GM12878 (cell line): ENCODE measurements around the gene SOX12. TPM values are rescaled to one million over a fixed set of nuclear protein-coding genes. Genes with fewer than 3 reads are reported as not detected.
A peak's percentile ranks its signal among the peaks of the same experiment; 100 is the strongest.

Experiments used
- BCL3 ChIP-seq: IDR thresholded peaks from 2 replicates; pipeline ENCODE4 v1.6.1; 2011; ENCODE audit warnings: borderline replicate concordance, low read depth, mild to moderate bottlenecking, moderate library complexity, low read length; ENCODE audit not compliant: insufficient read depth, poor library complexity, severe bottlenecking
- DPF2 ChIP-seq: fragments of 450-650 bp; IDR thresholded peaks from 2 replicates; pipeline ENCODE4 v1.6.1; 2017; ENCODE audit warnings: mild to moderate bottlenecking
- EED ChIP-seq: sonication (generic); IDR thresholded peaks from 2 replicates; pipeline ENCODE4 v1.6.1; 2016; ENCODE audit warnings: antibody characterized with exemption, low read depth
- ESRRA ChIP-seq: IDR thresholded peaks from 2 replicates; pipeline ENCODE4 v1.6.1; 2012; ENCODE audit warnings: mild to moderate bottlenecking, low read length, improper control_type of control experiment
- GABPA ChIP-seq: IDR thresholded peaks from 2 replicates; pipeline ENCODE4 v1.6.1; 2014; ENCODE audit warnings: antibody characterized with exemption, low read depth, mild to moderate bottlenecking, inconsistent platforms
- GATAD2B ChIP-seq: fragments of 450-650 bp; conservative IDR thresholded peaks from 2 replicates; pipeline ENCODE4 v1.6.1; 2017; ENCODE audit warnings: low read depth, mild to moderate bottlenecking, moderate library complexity
- HDAC6 ChIP-seq: fragments of 200-600 bp; sonication (generic); IDR thresholded peaks from one replicate; pipeline ENCODE4 v1.8.0; 2017; ENCODE audit warnings: antibody characterized with exemption; ENCODE audit not compliant: unreplicated experiment
- HSF1 ChIP-seq: fragments of 150-350 bp; IDR thresholded peaks from 2 replicates; pipeline ENCODE4 v1.6.1; 2014; ENCODE audit warnings: mild to moderate bottlenecking, low read depth, low read length
- IKZF2 ChIP-seq, 2 experiments: fragments of 450-650 bp; IDR thresholded peaks; 2 replicates each; pipeline ENCODE4 v1.6.1; 2017; ENCODE audit warnings: mild to moderate bottlenecking in 2 of 2, moderate library complexity in 2 of 2
- KLF5 ChIP-seq: fragments of 450-650 bp; IDR thresholded peaks from 2 replicates; pipeline ENCODE4 v1.6.1; 2014; ENCODE audit warnings: mild to moderate bottlenecking; ENCODE audit not compliant: partially characterized antibody
- LARP7 ChIP-seq: fragments of 450-650 bp; IDR thresholded peaks from 2 replicates; pipeline ENCODE4 v1.6.1; 2017; ENCODE audit warnings: mild to moderate bottlenecking
- MYC ChIP-seq: IDR thresholded peaks from 2 replicates; pipeline ENCODE4 v1.6.1; 2011; ENCODE audit warnings: mild to moderate bottlenecking, low read length, moderate library complexity, inconsistent platforms; ENCODE audit not compliant: insufficient read depth, insufficient replicate concordance, insufficient read length, severe bottlenecking
- NFXL1 ChIP-seq: fragments of 450-650 bp; IDR thresholded peaks from 2 replicates; pipeline ENCODE4 v1.6.1; 2017; ENCODE audit warnings: antibody characterized with exemption, mild to moderate bottlenecking, borderline replicate concordance
- NR2F1 ChIP-seq: fragments of 450-650 bp; conservative IDR thresholded peaks from 2 replicates; pipeline ENCODE4 v1.6.1; 2017; ENCODE audit warnings: mild to moderate bottlenecking
- POLR2AphosphoS5 ChIP-seq: IDR thresholded peaks from 2 replicates; pipeline ENCODE4 v1.6.1; 2011; ENCODE audit warnings: mild to moderate bottlenecking, low read length, inconsistent platforms
- RAD51 ChIP-seq: fragments of 450-650 bp; IDR thresholded peaks from 2 replicates; pipeline ENCODE4 v1.6.1; 2016; ENCODE audit warnings: moderate library complexity, mild to moderate bottlenecking, inconsistent platforms
- RFX5 ChIP-seq: IDR thresholded peaks from 2 replicates; pipeline ENCODE4 v1.6.1; 2011; ENCODE audit warnings: low read depth, low read length, improper control_type of control experiment
- RUNX3 ChIP-seq: IDR thresholded peaks from 2 replicates; pipeline ENCODE4 v1.6.1; 2012; ENCODE audit warnings: low read length, inconsistent platforms
- SIN3A ChIP-seq: IDR thresholded peaks from 2 replicates; pipeline ENCODE4 v1.6.1; 2012; ENCODE audit warnings: low read depth, low read length, improper control_type of control experiment
- SMAD1 ChIP-seq: fragments of 450-650 bp; IDR thresholded peaks from 2 replicates; pipeline ENCODE4 v1.6.1; 2018; ENCODE audit warnings: mild to moderate bottlenecking, low read depth; ENCODE audit not compliant: partially characterized antibody
- ZBTB4 ChIP-seq: fragments of 450-650 bp; formaldehyde crosslinking; IDR thresholded peaks from 2 replicates; pipeline ENCODE4 v1.4.0; 2022; ENCODE audit warnings: mild to moderate bottlenecking, moderate library complexity
- polyA plus RNA-seq, 11 experiments: library from polyadenylated mRNA; depleted of rRNA in 4 of 11; unstranded in 6 of 11; stranded (reverse) in 5 of 11; fragments of >200 nt; fragmentation: Nextera tagmentation in 4 of 11; fragmentation: Illumina TruSeq in 1 of 11; extraction: Ambion mirVana in 4 of 11; extraction: Trizol in 1 of 11; gene quantifications; 1 replicate in 1 of 11; 2 replicates in 10 of 11; pipeline versions ENCODE4 v1.2.1 to v1.2.3, GENCODE V29; 2011 to 2016; ENCODE audit warnings: inconsistent platforms in 2 of 11, missing spikeins in 2 of 11, low read depth in 1 of 11
- total RNA-seq, 4 experiments: library from RNA; depleted of rRNA in 3 of 4; stranded (reverse); fragments of >200 nt in 3 of 4; fragmentation: Illumina TruSeq in 1 of 4; extraction: Trizol in 1 of 4; gene quantifications; 2 replicates each; pipeline versions ENCODE4 v1.2.1 to v1.2.3, GENCODE V29; 2013 to 2021
- TF ChIP-seq, protein P1 (sequence below): IDR thresholded peaks from 2 replicates; pipeline ENCODE4 v1.6.1; 2011; ENCODE audit warnings: borderline replicate concordance, low read depth, mild to moderate bottlenecking, moderate library complexity, mixed read lengths, low read length; ENCODE audit not compliant: insufficient read depth; ENCODE audit errors: extremely low read length
- TF ChIP-seq, protein P2 (sequence below): IDR thresholded peaks from 2 replicates; pipeline ENCODE4 v1.6.1; 2012; ENCODE audit warnings: low read depth, low read length, improper control_type of control experiment

Gene SOX12
- total and polyA plus RNA-seq, 10 of the 15 experiments (the other 5 are each of a cell fraction or from before 2014, with no cell fraction given): 0.50 to 17.9 (median 1.4) TPM

DNA sequence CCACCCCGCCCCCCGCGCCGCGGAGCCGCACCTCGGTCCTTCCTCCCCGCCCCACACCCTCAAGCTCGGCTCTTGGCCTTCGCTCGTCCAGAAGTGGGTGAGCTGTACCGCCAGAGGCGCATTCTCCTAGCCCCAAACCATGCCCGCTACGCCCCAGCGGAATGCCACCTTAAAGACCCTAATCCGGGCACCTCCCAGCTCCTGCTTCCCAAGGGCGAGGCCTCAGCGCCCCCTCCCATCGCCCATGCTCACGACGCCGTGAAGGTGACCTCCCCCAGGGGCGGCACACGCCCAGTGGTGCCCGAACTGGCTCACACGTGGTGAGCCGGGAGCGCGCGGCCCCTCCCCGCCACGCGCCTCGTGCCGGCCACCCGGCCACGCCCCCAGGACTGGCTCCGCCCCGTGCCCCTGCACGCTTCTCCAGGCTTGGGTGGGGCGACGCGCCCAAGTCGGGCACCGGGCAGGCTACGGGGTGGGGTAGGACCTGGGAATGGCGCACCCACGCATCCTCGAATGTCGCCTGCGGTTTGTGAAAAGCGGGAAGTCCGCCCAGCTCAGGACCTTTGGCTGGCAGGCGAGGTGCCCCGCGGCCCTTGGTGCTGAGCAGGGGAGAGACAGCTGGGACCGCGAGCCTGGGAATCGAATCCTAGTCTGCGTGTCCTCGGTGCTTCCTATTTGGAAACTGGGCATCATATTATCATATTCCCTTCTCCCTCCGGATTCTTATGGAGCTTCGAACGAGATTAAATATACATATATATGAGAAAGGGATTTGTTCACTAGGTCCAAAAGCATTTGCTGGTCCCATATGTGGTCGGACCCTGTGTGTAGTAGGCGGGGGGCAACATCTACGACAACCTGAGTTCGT, 941 bp upstream of the SOX12 start (continued):
- TF ChIP-seq, protein P1, sequence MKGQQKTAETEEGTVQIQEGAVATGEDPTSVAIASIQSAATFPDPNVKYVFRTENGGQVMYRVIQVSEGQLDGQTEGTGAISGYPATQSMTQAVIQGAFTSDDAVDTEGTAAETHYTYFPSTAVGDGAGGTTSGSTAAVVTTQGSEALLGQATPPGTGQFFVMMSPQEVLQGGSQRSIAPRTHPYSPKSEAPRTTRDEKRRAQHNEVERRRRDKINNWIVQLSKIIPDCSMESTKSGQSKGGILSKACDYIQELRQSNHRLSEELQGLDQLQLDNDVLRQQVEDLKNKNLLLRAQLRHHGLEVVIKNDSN: peak; percentile 79
- peak; percentile 73; the same call in 1 of the 2 replicates for TF ChIP-seq LARP7
- TF ChIP-seq GATAD2B: peak; percentile 89
- no peak for TF ChIP-seq SMAD1
- TF ChIP-seq ESRRA: peak; percentile 81; the same call in 1 of the 2 replicates
- TF ChIP-seq RFX5: 0 out of 2 replicates have a peak, but pooled peaks have one; percentile 58
- TF ChIP-seq POLR2AphosphoS5: 0 out of 2 replicates have a peak, but pooled peaks have one; percentile 45
- peak; percentile 61 to 70; a peak in 3 of 4 replicates for TF ChIP-seq IKZF2 (IDR thresholded peaks at IDR 0.05)
- TF ChIP-seq ZBTB4 (CRISPR knock-in tag): no peak
- TF ChIP-seq, protein P2, sequence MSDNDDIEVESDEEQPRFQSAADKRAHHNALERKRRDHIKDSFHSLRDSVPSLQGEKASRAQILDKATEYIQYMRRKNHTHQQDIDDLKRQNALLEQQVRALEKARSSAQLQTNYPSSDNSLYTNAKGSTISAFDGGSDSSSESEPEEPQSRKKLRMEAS: peak; percentile 95
- peak; percentile 42 for TF ChIP-seq KLF5
- TF ChIP-seq MYC: peak; percentile 98
- TF ChIP-seq NFXL1: no peak
- TF ChIP-seq BCL3: peak; percentile 27
- TF ChIP-seq NR2F1: peak; percentile 68
- TF ChIP-seq SIN3A: peak; percentile 79; the same call in 1 of the 2 replicates
- peak; percentile 22; the same call in 1 of the 2 replicates for TF ChIP-seq EED
- peak; percentile 37; the same call in 1 of the 2 replicates for TF ChIP-seq RAD51
- no peak for TF ChIP-seq HSF1
- peak; percentile 64 for TF ChIP-seq DPF2
- TF ChIP-seq RUNX3: peak; percentile 10
- TF ChIP-seq HDAC6: no peak
- TF ChIP-seq GABPA: no peak
- TF ChIP-seq, all 136 proteins: peak for 38
